Neural progenitor cell (in vitro differentiated cells): ENCODE measurements around the gene PTTG1IP2.

Experiments
- CTCF ChIP-seq: fragments of 200-600 bp; sonication (generic); IDR thresholded peaks from 2 replicates; pipeline ENCODE4 v1.5.1; 2017; ENCODE audit warnings: antibody characterized with exemption, mild to moderate bottlenecking
- EZH2 ChIP-seq: fragments of 200-600 bp; sonication (generic); IDR thresholded peaks from 2 replicates; pipeline ENCODE4 v1.6.1; 2017; ENCODE audit warnings: antibody characterized with exemption, mild to moderate bottlenecking, moderate library complexity
- EZH2phosphoT487 ChIP-seq: fragments of 200-600 bp; sonication (generic); IDR thresholded peaks from 2 replicates; pipeline ENCODE4 v1.6.1; 2017; ENCODE audit warnings: antibody characterized with exemption

- TF ChIP-seq EZH2 (no peak), CTCF (no peak), EZH2phosphoT487 (no peak)
Observed at GRCh38 chr7:90552521-90552920, 83.1 kb downstream of the PTTG1IP2 start.
